ENCODE data around the gene KRTAP17-1.
"Not testable (repeated sequence)": the region's sequence is repeated elsewhere in the genome, so short reads cannot be mapped to it uniquely, and the experiment has no call there.

KRTAP17-1 gene, protein sequence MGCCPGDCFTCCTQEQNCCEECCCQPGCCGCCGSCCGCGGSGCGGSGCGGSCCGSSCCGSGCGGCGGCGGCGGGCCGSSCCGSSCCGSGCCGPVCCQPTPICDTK

GRCh38 chr17:41315204-41315794 lies at the start of gene KRTAP17-1:
KRTAP17-1 (minus strand) TSS chr17:41315710; CDS start chr17:41315650, 60 bp downstream.
- no peak for DNase-seq

DNA sequence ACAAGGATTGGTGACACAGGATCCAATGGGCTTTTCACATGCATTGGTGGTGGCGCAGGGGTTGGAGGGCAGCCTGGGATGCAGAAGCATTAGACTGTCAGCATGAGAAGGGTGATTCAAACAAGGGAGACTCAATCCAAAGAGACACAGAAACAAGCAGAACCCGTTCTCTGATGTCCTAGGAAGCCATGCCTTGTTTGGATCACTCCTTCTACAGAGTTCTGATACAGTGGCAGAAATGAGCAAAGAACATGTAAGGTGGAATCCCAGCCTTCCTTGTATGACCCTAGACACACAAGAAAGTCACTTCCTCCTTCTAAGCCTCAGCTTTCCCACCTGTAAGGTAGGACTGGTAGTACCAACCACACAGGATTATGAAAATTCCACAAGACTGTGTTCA lies 48.4 kb upstream of the KRTAP17-1 start:
- DNase-seq, result no peak

GRCh38 chr17:41360296-41360995 lies 44.9 kb upstream of the KRTAP17-1 start:
- no peak for DNase-seq

DNA sequence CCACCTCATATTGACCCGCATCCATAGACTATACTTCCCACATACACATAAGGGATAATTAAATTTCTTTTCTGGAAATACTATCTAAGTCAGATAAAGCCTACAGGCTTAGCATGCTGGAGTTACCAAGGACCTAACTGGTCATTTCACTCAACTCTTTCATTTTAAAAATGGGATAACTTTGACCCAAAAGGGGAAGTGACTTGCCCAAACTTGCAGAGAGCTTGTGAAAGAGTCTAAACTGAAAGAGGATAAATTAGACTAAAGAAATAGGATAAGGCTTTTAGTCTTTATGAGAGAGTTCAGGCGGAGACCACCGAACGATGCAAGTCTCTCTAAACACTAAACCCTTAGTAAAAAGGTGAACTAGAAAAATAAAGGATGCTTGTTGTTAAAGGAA lies 39.0 kb upstream of the KRTAP17-1 start:
- DNase-seq, result no peak

DNA sequence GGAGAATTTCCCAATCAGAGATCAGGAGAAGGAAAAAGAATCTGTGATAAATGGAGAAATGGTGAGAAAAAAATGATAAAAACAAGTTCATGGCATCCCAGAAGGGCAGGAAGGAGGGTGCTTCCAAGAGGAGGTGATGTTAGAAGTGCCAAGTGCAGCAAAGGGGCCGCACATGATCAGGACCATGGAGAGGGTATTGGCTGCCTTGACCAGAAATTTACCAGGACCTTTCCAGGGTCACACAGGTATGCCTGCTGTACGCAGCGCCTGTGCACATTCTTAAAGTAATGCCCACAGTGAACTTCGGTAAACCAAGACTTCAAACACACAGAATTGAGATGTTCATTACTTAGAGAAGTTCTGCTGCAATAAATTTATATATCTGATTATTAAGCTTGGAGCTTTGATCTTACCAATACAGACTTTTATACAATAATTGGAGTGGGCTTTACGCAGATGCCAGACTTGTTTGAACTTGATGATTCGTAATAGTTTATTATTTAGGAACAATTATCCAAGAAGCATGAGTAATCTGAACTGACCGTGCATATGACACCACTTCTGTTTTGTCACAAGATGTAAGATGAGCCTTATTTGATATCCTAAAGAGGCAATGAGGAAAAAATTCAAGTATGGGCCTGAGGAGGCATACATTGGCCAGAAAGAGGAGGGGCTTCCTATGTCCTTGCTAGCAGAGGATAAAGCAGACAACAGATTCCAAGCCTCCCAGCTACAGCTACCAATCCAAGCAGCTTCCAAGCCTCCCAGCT lies 37.3 kb upstream of the KRTAP17-1 start:
- DNase-seq, result no peak

- DNase-seq, result no peak
Observed at GRCh38 chr17:41351177-41351576, 35.7 kb upstream of the KRTAP17-1 start.

- not testable (repeated sequence) for DNase-seq
Observed at GRCh38 chr17:41350381-41350878, 34.9 kb upstream of the KRTAP17-1 start, which contains the start of gene KRT33A. KRT33A (minus strand) TSS chr17:41350828; CDS start chr17:41350767, 61 bp downstream.

DNA sequence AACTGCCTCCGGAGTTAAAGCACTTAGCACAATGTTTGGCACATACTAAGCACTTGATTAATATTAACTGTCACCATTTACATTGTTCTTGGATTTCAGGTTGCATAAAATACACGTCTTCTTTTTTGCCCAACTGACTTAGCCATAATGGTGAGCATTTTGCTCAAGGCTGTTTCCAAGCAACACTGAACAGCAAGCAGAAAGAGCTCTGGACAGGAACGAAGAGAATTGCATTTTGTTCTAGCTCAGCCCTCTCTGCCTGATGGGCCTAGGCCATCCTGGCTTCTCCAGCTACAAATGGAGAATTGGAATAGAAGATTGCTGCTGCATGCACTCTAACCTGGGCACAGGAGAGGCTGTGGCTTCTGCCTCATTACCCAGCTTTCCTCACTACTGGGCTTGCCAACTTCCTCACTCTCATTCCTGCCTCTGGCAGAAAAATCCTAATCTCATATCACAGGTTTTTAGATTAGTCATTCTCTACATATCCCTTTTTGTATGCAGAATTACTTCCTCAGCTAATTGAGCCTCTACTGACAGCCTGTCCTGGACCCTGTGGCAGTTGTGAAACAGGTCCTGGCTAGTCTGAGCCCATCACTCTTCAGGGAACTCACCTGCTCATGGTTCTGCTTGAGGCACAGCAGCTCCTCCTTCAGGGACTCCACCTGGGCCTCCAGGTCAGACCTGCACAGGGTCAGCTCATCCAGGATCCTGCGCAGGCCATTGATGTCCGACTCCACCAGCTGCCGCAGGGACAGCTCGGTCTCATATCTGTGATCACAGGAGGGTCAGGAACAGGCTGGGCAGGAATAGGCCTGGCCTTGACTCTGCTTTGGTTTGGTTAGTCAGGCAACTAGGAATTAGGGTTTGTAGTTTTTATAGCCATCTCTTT lies 32.6 kb upstream of the KRTAP17-1 start:
- no peak for DNase-seq

- not testable (repeated sequence) for DNase-seq
Observed at GRCh38 chr17:41346421-41346820, 30.9 kb upstream of the KRTAP17-1 start.

DNA sequence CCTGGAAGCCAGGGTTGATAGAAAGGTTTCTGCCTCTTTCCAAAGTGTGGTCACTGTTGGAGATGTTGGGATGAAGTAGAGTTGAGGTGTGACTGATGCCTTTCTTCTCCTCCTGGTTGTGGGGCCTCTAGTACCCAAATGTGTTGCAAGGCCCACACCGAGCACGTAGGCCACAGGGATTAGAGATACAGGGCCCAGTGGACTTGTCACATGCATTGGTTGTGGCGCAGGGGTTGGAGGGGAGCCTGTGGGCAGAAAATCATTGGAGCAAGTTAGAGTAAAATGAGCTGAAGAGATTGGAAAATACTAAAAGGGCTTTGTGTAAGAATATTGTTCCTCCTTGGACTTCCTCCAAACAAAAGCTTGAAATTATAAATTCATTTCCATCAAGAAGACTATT lies 30.5 kb upstream of the KRTAP17-1 start:
- DNase-seq, result no peak

- no peak for DNase-seq
Observed at GRCh38 chr17:41343029-41343428, 27.5 kb upstream of the KRTAP17-1 start.

DNA sequence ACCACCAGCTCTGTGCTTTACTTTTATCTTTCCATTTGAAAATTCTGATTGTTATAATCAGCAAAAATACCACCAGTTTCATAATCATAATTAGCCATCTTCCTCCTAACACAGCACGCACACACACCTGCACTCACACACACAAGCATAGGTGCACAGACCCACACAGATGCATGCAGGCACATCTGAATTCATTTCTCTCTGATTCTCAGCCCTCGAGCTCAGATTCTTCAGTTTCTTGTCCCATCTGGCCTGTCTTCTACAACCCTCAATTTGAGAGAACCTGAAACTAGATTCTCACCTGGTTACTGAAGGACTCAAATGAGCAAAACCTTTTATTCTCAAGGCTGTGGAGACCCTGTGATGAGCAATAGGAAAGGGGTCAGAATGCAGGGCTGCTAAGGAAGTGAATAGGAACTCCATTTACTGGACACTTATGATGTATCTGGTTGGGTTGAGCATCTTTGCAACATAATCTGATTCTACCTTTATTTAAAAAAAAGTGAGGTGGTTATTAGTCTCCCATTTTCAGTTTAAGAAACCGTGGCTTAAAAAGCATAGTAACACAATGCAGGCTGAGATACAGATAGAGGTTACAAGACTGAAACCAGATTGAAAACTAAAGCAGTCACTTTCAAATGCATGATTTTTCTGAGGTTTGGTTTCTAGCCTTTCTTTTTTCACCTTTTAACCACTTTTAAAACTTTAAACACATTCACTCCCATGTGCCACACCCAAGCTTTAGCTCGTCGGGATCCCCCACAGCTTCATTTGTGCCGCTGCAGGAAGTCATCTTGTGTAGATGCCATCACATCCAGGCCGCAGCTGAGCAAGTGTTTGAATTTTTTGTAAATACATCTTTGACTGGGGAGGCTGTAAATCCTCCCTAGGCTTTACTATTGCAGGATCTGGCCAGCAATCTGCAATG lies 25.7 kb upstream of the KRTAP17-1 start:
- peak; percentile 65 for DNase-seq

DNA sequence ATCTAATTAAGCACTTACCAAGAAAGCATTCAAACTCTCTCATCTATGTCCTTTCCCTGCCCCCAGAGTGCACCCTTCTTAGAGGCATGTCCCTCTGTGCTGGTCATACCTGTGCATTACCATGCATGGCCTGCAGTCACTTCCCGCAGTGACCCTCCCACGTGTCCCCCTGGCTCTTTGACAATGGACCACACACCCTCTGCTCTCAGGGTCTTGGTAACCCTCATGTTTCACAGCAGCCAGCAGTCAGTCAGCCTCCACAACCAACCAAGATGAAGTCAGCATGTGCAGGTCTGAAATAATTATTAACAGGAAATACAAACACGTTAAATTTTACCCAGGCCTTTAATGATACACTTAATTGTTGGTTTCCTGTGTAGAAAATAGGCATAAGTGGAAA lies 25.0 kb upstream of the KRTAP17-1 start:
- no peak for DNase-seq

DNA sequence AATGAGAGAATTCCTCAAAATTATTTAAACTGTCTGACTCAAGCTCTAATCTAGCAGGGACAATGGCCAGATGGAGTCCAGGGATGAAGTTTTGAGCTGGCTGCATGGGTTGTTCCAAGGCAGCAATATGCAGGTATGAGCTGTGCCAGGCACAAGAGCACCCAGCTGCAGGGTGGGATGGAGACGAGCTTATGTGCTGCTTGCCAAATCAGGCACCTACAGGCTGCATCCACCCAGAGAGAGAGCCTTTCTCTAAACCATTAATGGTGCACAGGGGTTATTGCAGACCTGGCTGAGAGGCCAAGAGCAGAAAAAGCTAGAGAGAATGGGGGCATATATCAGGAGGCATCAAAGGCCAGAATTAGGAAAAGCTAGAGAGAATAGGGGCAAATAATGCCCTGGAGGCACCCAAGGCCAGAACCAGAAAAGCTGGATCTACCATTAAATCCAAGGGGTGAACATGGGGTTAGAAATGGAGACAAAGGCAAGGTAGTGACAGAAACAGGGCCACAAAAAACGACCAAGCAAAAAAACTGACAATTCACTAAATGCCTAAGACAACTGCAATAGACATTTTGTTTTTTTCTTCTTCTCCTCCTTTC lies 24.2 kb upstream of the KRTAP17-1 start:
- no peak for DNase-seq

DNA sequence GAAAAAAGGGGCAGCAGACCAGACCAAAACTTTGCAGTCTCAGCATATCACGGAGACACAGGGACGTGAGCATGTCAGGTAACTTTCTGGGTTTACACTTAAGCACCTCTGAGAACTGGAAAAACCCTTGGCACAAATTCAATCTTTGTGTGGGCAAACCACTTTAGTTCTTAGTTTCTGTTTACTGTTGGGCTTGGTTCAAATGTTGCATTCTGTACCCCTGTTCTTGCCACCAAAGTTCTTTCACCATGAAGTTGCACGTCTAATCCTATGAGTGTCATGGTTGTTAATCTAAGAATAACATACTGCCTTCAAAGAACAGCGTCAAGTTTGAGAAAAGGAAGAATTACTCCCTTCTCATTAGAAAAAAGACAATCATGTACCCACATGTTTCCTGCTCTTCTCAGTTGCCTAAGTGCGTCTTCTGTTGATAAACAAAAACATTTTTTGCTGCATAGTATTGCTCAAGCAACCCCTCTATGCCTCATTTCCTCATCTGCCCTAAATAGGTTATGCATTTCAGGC lies 23.5 kb upstream of the KRTAP17-1 start:
- DNase-seq, result no peak

GRCh38 chr17:41335747-41336146 lies 20.2 kb upstream of the KRTAP17-1 start:
- DNase-seq, result no peak

GRCh38 chr17:41334385-41335305 lies 19.1 kb upstream of the KRTAP17-1 start:
- no peak for DNase-seq

GRCh38 chr17:41333836-41334235 lies 18.3 kb upstream of the KRTAP17-1 start:
- DNase-seq, result no peak

GRCh38 chr17:41333098-41333497 lies 17.6 kb upstream of the KRTAP17-1 start:
- no peak for DNase-seq

Data from activated CD8-positive, alpha-beta memory T cell treated with anti-CD3 and anti-CD28 coated beads for 24 hours (primary cell).